ENCODE measurements around the gene HNRNPU.

The HNRNPU gene

GRCh38 chr1:244869950-244870349, 5.6 kb upstream of the HNRNPU start:
- DNase-seq (ENCODE audit: low read depth in 2 of 2) = no peak
- no peak overlapping the region for H3K4me3 ChIP-seq (replicated peaks in 1 of 2; ENCODE audit: low read depth in 2 of 2, low read length in 2 of 2)
- TF ChIP-seq, protein P1, sequence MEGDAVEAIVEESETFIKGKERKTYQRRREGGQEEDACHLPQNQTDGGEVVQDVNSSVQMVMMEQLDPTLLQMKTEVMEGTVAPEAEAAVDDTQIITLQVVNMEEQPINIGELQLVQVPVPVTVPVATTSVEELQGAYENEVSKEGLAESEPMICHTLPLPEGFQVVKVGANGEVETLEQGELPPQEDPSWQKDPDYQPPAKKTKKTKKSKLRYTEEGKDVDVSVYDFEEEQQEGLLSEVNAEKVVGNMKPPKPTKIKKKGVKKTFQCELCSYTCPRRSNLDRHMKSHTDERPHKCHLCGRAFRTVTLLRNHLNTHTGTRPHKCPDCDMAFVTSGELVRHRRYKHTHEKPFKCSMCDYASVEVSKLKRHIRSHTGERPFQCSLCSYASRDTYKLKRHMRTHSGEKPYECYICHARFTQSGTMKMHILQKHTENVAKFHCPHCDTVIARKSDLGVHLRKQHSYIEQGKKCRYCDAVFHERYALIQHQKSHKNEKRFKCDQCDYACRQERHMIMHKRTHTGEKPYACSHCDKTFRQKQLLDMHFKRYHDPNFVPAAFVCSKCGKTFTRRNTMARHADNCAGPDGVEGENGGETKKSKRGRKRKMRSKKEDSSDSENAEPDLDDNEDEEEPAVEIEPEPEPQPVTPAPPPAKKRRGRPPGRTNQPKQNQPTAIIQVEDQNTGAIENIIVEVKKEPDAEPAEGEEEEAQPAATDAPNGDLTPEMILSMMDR (IDR thresholded peaks at IDR 0.05; ENCODE audit: low read depth, low read length) = no peak

- DNase-seq (ENCODE audit: low read depth in 2 of 2) = no peak
- H3K4me3 ChIP-seq (replicated peaks in 1 of 2; ENCODE audit: low read depth in 2 of 2, low read length in 2 of 2) = no peak overlapping the region
- TF ChIP-seq, protein P1 (IDR thresholded peaks at IDR 0.05; ENCODE audit: low read depth, low read length) = no peak
These were observed 5.1 kb upstream of the HNRNPU start for GRCh38 chr1:244869364-244869827.

DNA sequence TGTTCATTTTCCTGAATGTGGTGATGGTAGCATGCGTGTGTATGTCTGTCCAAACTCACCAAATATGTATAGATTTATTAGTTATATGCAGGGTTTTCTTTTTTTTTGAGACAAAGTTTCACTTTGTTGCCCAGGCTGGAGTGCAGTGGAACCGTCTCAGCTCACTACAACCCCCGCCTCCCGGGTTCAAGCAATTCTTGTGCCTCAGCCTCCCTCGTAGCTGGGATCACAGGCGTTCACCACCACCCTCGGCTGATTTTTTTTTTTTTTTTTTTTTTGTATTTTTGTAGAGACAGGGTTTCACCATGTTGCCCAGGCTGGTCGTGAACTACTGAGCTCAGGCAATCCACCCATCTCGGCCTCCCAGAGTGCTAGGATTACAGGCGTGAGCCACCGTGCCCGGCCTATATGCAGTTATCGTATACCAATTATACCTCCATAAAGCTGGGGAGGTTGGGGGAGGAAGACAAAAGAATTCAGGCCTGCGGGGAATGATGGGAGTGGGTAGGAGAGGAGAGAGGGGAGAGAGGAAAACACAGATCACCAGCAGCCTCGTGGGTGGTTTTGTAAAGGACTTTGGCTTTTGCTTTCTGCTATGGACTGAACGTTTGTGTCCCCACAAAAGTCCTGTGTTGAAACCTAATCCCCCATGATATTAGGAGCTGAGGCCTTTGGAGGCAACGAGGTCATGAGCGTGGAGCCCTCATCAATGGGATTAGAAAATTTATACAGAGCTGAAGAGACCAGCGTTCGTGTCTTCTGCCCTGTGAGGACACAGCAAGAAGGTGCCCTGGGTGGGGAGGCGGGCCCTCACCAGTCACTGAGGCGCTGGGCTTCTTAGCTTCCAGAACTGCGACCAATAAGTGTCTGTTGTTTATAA, 4.4 kb upstream of the HNRNPU start:
- TF ChIP-seq, protein P1 (IDR thresholded peaks at IDR 0.05; ENCODE audit: low read depth, low read length) = no peak
- H3K4me3 ChIP-seq (replicated peaks in 1 of 2; ENCODE audit: low read depth in 2 of 2, low read length in 2 of 2) = no peak overlapping the region
- DNase-seq (ENCODE audit: low read depth in 2 of 2) = no peak

GRCh38 chr1:244866355-244866754, 2.0 kb upstream of the HNRNPU start:
- H3K4me3 ChIP-seq (replicated peaks in 1 of 2; ENCODE audit: low read depth in 2 of 2, low read length in 2 of 2) = no peak overlapping the region
- TF ChIP-seq, protein P1 (IDR thresholded peaks at IDR 0.05; ENCODE audit: low read depth, low read length) = no peak
- DNase-seq (ENCODE audit: low read depth in 2 of 2) = no peak

GRCh38 chr1:244865820-244866219, 1.5 kb upstream of the HNRNPU start:
- TF ChIP-seq, protein P1 (IDR thresholded peaks at IDR 0.05; ENCODE audit: low read depth, low read length) = no peak
- no peak overlapping the region for H3K4me3 ChIP-seq (replicated peaks in 1 of 2; ENCODE audit: low read depth in 2 of 2, low read length in 2 of 2)
- DNase-seq (ENCODE audit: low read depth in 2 of 2) = no peak

DNA sequence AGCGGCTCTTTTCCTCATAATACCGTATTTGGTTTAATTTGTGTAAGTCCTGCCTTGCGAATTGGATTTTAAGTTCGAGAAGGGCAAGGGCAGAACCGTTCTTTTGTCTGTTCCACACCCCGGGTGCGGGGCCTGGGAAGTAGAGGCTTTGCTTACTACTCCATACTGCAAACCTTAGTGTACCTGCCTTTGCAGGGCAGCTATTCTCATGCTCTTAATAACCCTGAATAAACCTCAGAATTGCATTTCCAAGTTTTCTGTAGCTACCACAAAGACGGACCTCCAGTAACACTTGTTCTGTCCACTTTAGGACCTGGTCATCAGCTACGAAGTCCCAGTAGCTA, 657 bp upstream of the HNRNPU start:
- TF ChIP-seq, protein P1 (IDR thresholded peaks at IDR 0.05; ENCODE audit: low read depth, low read length) = no peak
- peak overlapping the region; percentile 23 to 57 for H3K4me3 ChIP-seq (replicated peaks in 1 of 2; ENCODE audit: low read depth in 2 of 2, low read length in 2 of 2)
- DNase-seq (ENCODE audit: low read depth in 2 of 2) = no peak

All from cardiac fibroblast (primary cell).